Fibroblast of skin of left quadriceps (primary cell): ENCODE data around the gene SQOR.
A peak's percentile ranks its signal among the peaks of the same experiment; 100 is the strongest.

Experiments used
- DNase-seq, 2 experiments: peaks; one replicate each; pipeline ENCODE4 v3.0.0-alpha.2; 2013; ENCODE audit warnings: low read depth in 2 of 2

Gene SQOR

GRCh38 chr15:45660231-45660979, 25.6 kb downstream of the SQOR start:
- DNase-seq, result no peak

- DNase-seq, result no peak
These were observed 27.5 kb downstream of the SQOR start for GRCh38 chr15:45662375-45662774.

GRCh38 chr15:45664451-45664850, 29.6 kb downstream of the SQOR start:
- no peak for DNase-seq

GRCh38 chr15:45665261-45665660, 30.4 kb downstream of the SQOR start:
- DNase-seq, result no peak

- DNase-seq, result no peak
These were observed 31.5 kb downstream of the SQOR start for GRCh38 chr15:45666119-45666875.

GRCh38 chr15:45667002-45667401, 32.2 kb downstream of the SQOR start:
- no peak for DNase-seq

GRCh38 chr15:45668386-45668785, 33.6 kb downstream of the SQOR start:
- DNase-seq, result no peak

GRCh38 chr15:45669422-45669821, 34.6 kb downstream of the SQOR start:
- no peak for DNase-seq

- DNase-seq, result peak; percentile 63 to 67
These were observed 35.3 kb downstream of the SQOR start for GRCh38 chr15:45670091-45670490.

- no peak for DNase-seq
These were observed 35.7 kb downstream of the SQOR start for GRCh38 chr15:45670511-45670910.

- DNase-seq, result no peak
These were observed 39.8 kb downstream of the SQOR start for GRCh38 chr15:45674677-45675076.

- no peak for DNase-seq
These were observed 43.0 kb downstream of the SQOR start for GRCh38 chr15:45677797-45678196.

- DNase-seq, result no peak
These were observed 43.8 kb downstream of the SQOR start for GRCh38 chr15:45678459-45679178.

GRCh38 chr15:45684533-45684932, 49.7 kb downstream of the SQOR start:
- no peak for DNase-seq

GRCh38 chr15:45689616-45690015, 54.8 kb downstream of the SQOR start:
- no peak for DNase-seq

GRCh38 chr15:45690581-45691260, 55.9 kb downstream of the SQOR start:
- no peak for DNase-seq

- no peak for DNase-seq
These were observed 66.3 kb downstream of the SQOR start for GRCh38 chr15:45701108-45701507.

- no peak for DNase-seq
These were observed 67.2 kb downstream of the SQOR start for GRCh38 chr15:45702041-45702440.

GRCh38 chr15:45703670-45704328, 69.0 kb downstream of the SQOR start:
- no peak for DNase-seq

- DNase-seq, result no peak
These were observed 69.8 kb downstream of the SQOR start for GRCh38 chr15:45704329-45705249.
